Naive thymus-derived CD8-positive, alpha-beta T cell (primary cell): ENCODE measurements around the gene AIG1. TPM values are rescaled to one million over a fixed set of nuclear protein-coding genes. Genes with fewer than 3 reads are reported as not detected.

Experiments
- ATAC-seq, 2 donors: fragments of 150-1000 bp; cut with Tn5 transposase in 1 of 2; sonication (Bioruptor Pico), chemical (Tn5 transposase) in 1 of 2; 1 replicate in 1 of 2; 2 replicates in 1 of 2; pipeline ENCODE4 v1.10.0; 2021; ENCODE audit warnings: mild to moderate bottlenecking in 2 of 2, moderate library complexity in 2 of 2
- POLR2A ChIA-PET: fragments of 350-600 bp; sonication (Branson Sonifier 250); formaldehyde crosslinking; loops from one replicate; lab custom pipeline; 2021; ENCODE audit warnings: antibody characterized with exemption; lab: Charles Lee
- DNase-seq, 10 donors: peaks; one replicate each; pipeline versions ENCODE4 v3.0.0 to v3.0.0-alpha.2; 2020 to 2022
- H3K27ac Mint-ChIP-seq, 10 donors: one replicate each; pipeline ENCODE4 v1.8.0; 2020 to 2022; ENCODE audit warnings: mild to moderate bottlenecking in 10 of 10, mixed read lengths in 10 of 10, moderate library complexity in 4 of 10, inconsistent platforms in 1 of 10
- H3K27me3 Mint-ChIP-seq, 5 donors: one replicate each; pipeline ENCODE4 v1.8.0; 2021 to 2022; ENCODE audit warnings: mixed read lengths in 5 of 5
- H3K36me3 Mint-ChIP-seq, 3 donors: one replicate each; pipeline ENCODE4 v1.8.0; 2020 to 2022; ENCODE audit warnings: mixed read lengths in 3 of 3, mild to moderate bottlenecking in 2 of 3, inconsistent platforms in 1 of 3
- H3K4me1 Mint-ChIP-seq, 4 donors: one replicate each; pipeline ENCODE4 v1.8.0; 2021 to 2022; ENCODE audit warnings: mixed read lengths in 4 of 4
- H3K4me3 Mint-ChIP-seq, 10 donors: one replicate each; pipeline ENCODE4 v1.8.0; 2020 to 2022; ENCODE audit warnings: mild to moderate bottlenecking in 10 of 10, mixed read lengths in 10 of 10, moderate library complexity in 6 of 10, inconsistent platforms in 1 of 10
- H3K9me3 Mint-ChIP-seq, 9 donors: one replicate each; pipeline ENCODE4 v1.8.0; 2020 to 2022; ENCODE audit warnings: mixed read lengths in 9 of 9, mild to moderate bottlenecking in 3 of 9, inconsistent platforms in 1 of 9, moderate library complexity in 1 of 9
- polyA plus RNA-seq, 3 donors: library from polyadenylated mRNA; unstranded; fragments of 300-500 nt; fragmentation: Illumina TruSeq; gene quantifications; one replicate each; pipeline ENCODE4 v1.2.3, GENCODE V29; 2021
- total RNA-seq, 8 experiments: library from RNA in 2 of 8; stranded (reverse) in 2 of 8; gene quantifications; one replicate each; pipeline ENCODE4 v1.2.3 and lab custom pipeline; 2021 to 2026

The AIG1 gene
- total and polyA plus RNA-seq, 5 experiments from 2014 or later = 10.0 to 19.0 (median 14.5) TPM

GRCh38 chr6:143199291-143199690 lies 138.6 kb downstream of the AIG1 start:
- DNase-seq = no peak
- Mint-ChIP-seq H3K36me3 (peaks cover 8 to 29% (median 16%) of the 10 kb centered on the region in 3 donors), H3K4me1 (peaks cover 0 to 2% (median 0%) of the 10 kb centered on the region in 4 donors), H3K9me3 (peaks cover 0 to 10% (median 7%) of the 10 kb centered on the region in 9 donors), H3K27ac (no peak overlapping the region), H3K4me3 (no peak overlapping the region), H3K27me3 (no peaks in the 10 kb centered on the region)
- POLR2A ChIA-PET = no interaction called here
- ATAC-seq = no peak

GRCh38 chr6:143200167-143200770 lies 139.6 kb downstream of the AIG1 start:
- Mint-ChIP-seq H3K4me1 (peaks cover 0 to 2% (median 0%) of the 10 kb centered on the region in 4 donors), H3K4me3 (no peak overlapping the region), H3K9me3 (peaks cover 0 to 10% (median 7%) of the 10 kb centered on the region in 9 donors), H3K27me3 (no peaks in the 10 kb centered on the region), H3K36me3 (peaks cover 8 to 29% (median 16%) of the 10 kb centered on the region in 3 donors), H3K27ac (no peak overlapping the region)
- POLR2A ChIA-PET = no interaction called here
- no peak for DNase-seq
- no peak for ATAC-seq

DNA sequence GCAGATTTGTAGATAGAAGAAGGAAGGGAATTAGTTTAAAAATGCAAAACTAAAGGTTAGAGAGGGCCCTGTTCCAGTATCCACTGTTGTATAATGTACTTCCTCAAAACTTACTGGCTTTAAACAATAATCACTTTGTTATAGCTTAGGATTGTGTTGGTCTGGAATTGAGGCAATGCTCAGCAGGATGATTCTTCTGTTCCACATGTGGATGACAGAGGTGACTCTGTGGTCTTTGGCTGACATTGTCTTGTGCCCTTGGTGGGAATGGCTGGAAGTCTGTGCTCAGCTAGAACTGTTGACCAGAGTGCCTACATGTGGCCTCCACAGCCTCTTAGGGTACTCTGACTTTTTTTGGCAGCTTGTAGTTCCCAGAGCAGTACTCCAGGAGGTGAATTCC lies 143.4 kb downstream of the AIG1 start:
- Mint-ChIP-seq H3K36me3 (peaks cover 5 to 26% (median 16%) of the 10 kb centered on the region in 3 donors), H3K27me3 (no peaks in the 10 kb centered on the region), H3K27ac (no peak overlapping the region), H3K4me3 (no peak overlapping the region), H3K9me3 (peaks cover 0 to 12% (median 7%) of the 10 kb centered on the region in 9 donors), H3K4me1 (no peaks in the 10 kb centered on the region)
- DNase-seq = no peak
- POLR2A ChIA-PET = no interaction called here
- no peak for ATAC-seq

DNA sequence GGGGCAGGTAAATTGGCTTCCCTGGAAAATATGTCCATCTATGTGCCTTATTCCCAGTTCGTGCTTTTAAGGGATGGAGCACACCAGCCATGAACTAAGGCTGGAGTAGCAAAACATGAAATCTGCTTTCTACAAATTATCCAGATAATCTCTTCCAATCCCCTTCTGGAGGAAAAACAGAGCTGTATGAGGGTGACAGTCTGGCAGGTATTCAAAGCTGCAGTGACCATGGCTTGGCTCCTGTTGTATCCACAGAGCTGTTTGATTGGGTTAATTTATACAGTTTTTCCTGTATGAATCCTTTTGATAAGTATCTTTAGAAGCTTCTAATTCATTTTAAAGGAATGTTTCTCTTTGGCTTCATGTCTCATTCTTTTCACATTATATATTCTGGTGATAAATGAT lies 144.4 kb downstream of the AIG1 start:
- Mint-ChIP-seq H3K4me3 (no peak overlapping the region), H3K4me1 (peaks cover 0 to 2% (median 0%) of the 10 kb centered on the region in 4 donors), H3K27me3 (no peaks in the 10 kb centered on the region), H3K9me3 (peaks cover 0 to 23% (median 9%) of the 10 kb centered on the region in 9 donors), H3K27ac (no peak overlapping the region), H3K36me3 (peaks cover 5 to 28% (median 23%) of the 10 kb centered on the region in 3 donors)
- POLR2A ChIA-PET = no interaction called here
- no peak for ATAC-seq
- no peak for DNase-seq

GRCh38 chr6:143205585-143205984 lies 144.9 kb downstream of the AIG1 start:
- POLR2A ChIA-PET = no interaction called here

DNA sequence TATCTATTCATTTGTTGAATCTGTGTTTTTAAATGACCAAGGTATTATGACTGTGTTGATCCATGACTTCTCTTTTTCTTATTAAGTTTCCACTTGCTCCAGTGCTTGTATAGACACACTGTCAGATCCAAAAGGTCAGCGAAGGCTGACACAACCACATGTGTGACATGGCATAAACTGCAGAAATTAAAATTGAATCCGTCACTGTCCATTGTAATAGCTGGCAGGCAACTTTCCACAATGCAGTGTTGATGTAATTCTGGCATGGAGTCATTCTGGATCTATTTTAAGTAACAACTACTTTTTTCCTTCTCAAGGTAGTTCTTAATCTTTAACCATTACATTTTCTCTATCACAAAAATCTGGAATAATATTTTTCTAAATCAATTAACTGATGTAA lies 145.3 kb downstream of the AIG1 start:
- H3K27me3 Mint-ChIP-seq = no peaks in the 10 kb centered on the region
- H3K9me3 Mint-ChIP-seq = peaks cover 0 to 23% (median 9%) of the 10 kb centered on the region in 9 donors
- H3K4me1 Mint-ChIP-seq = peaks cover 0 to 9% (median 4%) of the 10 kb centered on the region in 4 donors
- POLR2A ChIA-PET = no interaction called here
- DNase-seq = no peak
- H3K4me3 Mint-ChIP-seq = no peak overlapping the region
- no peak overlapping the region for H3K27ac Mint-ChIP-seq
- ATAC-seq = no peak
- H3K36me3 Mint-ChIP-seq = peaks cover 5 to 27% (median 23%) of the 10 kb centered on the region in 3 donors

More at GRCh38 chr6:143205585-143205984, 144.9 kb downstream of the AIG1 start:
- Mint-ChIP-seq H3K27ac (no peak overlapping the region), H3K4me3 (no peak overlapping the region), H3K4me1 (peaks cover 0 to 7% (median 3%) of the 10 kb centered on the region in 4 donors), H3K27me3 (no peaks in the 10 kb centered on the region), H3K9me3 (peaks cover 0 to 23% (median 9%) of the 10 kb centered on the region in 9 donors), H3K36me3 (peaks cover 5 to 27% (median 26%) of the 10 kb centered on the region in 3 donors)
- ATAC-seq (no peak), DNase-seq (no peak)

- Mint-ChIP-seq H3K4me1 (peaks cover 0 to 9% (median 4%) of the 10 kb centered on the region in 4 donors), H3K9me3 (peaks cover 0 to 23% (median 9%) of the 10 kb centered on the region in 9 donors), H3K27me3 (no peaks in the 10 kb centered on the region), H3K4me3 (no peak overlapping the region), H3K36me3 (peaks cover 5 to 27% (median 23%) of the 10 kb centered on the region in 3 donors), H3K27ac (no peak overlapping the region)
- POLR2A ChIA-PET = no interaction called here
- no peak for DNase-seq
- ATAC-seq = no peak
Observed at GRCh38 chr6:143206550-143206949, 145.9 kb downstream of the AIG1 start.

- peaks cover 0 to 13% (median 5%) of the 10 kb centered on the region in 9 donors for H3K9me3 Mint-ChIP-seq
- peak overlapping the region in 2 of 10 donors; percentile 12 to 23 for H3K27ac Mint-ChIP-seq
- POLR2A ChIA-PET = no interaction called here
- H3K27me3 Mint-ChIP-seq = no peaks in the 10 kb centered on the region
- peaks cover 1 to 9% (median 4%) of the 10 kb centered on the region in 4 donors for H3K4me1 Mint-ChIP-seq
- peaks cover 0 to 17% (median 4%) of the 10 kb centered on the region in 3 donors for H3K36me3 Mint-ChIP-seq
- DNase-seq = peak in 2 of 10 donors; percentile 10 to 14
- peak in 1 of 2 donors; percentile 65 for ATAC-seq
- no peak overlapping the region for H3K4me3 Mint-ChIP-seq
Observed at GRCh38 chr6:143210420-143210819, 149.7 kb downstream of the AIG1 start.

- peaks cover 1 to 9% (median 4%) of the 10 kb centered on the region in 4 donors for H3K4me1 Mint-ChIP-seq
- no peak overlapping the region for H3K4me3 Mint-ChIP-seq
- peaks cover 0 to 13% (median 5%) of the 10 kb centered on the region in 9 donors for H3K9me3 Mint-ChIP-seq
- H3K27me3 Mint-ChIP-seq = no peaks in the 10 kb centered on the region
- POLR2A ChIA-PET = no interaction called here
- peaks cover 0 to 17% (median 4%) of the 10 kb centered on the region in 3 donors for H3K36me3 Mint-ChIP-seq
- no peak overlapping the region for H3K27ac Mint-ChIP-seq
- ATAC-seq (no peak), DNase-seq (no peak)
Observed at GRCh38 chr6:143213859-143214376, 153.2 kb downstream of the AIG1 start.

DNA sequence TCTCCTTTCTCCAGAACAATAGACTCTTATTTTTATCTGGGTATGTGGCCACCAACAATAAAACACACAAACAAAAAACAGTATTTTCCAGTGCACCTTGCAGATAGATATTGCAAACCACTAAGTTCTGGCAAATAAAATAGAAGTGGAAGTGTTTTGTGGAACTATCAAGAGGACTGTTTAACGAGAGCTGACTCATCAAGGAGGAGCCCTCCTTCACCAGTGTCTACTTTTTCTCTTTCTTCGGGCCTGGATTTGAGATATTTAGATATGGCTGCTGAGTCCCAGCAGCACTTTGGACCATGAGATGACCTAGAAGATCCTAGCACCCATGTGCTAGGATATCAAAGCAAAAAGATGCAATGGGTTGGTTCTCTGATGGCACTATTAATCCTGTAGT lies 154.7 kb downstream of the AIG1 start:
- Mint-ChIP-seq H3K36me3 (peaks cover 0 to 7% (median 2%) of the 10 kb centered on the region in 3 donors), H3K4me3 (no peak overlapping the region), H3K9me3 (peaks cover 0 to 4% (median 0%) of the 10 kb centered on the region in 9 donors), H3K27ac (no peak overlapping the region), H3K4me1 (peaks cover 1 to 4% (median 3%) of the 10 kb centered on the region in 4 donors), H3K27me3 (no peaks in the 10 kb centered on the region)
- DNase-seq (no peak), ATAC-seq (no peak)
- POLR2A ChIA-PET = no interaction called here

DNA sequence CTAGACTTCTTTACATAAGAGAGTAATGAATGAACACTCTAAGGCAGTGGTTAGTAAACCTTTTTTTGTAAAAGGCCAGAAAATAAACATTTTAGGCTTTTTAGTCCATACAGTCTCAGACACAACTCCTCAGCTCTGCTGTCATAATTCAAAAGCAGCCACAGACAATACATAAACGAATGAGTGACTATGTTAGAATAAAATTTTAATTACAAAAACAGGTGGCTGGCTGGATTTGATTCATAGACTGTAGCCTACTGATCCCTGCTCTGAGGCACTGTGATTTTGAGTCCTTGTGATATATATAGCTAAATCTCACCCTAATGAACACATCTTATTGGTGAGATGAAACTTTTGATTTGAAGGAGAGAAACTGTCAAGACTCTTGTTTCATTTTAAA lies 155.1 kb downstream of the AIG1 start:
- DNase-seq (no peak), ATAC-seq (no peak)
- Mint-ChIP-seq H3K36me3 (peaks cover 0 to 6% (median 2%) of the 10 kb centered on the region in 3 donors), H3K9me3 (peaks cover 0 to 4% (median 0%) of the 10 kb centered on the region in 9 donors), H3K4me1 (peaks cover 0 to 1% (median under 1%) of the 10 kb centered on the region in 4 donors), H3K27me3 (no peaks in the 10 kb centered on the region), H3K27ac (no peak overlapping the region), H3K4me3 (no peak overlapping the region)
- POLR2A ChIA-PET = no interaction called here

GRCh38 chr6:143218233-143218632 lies 157.5 kb downstream of the AIG1 start:
- Mint-ChIP-seq H3K27me3 (no peaks in the 10 kb centered on the region), H3K27ac (no peak overlapping the region), H3K4me1 (no peaks in the 10 kb centered on the region), H3K36me3 (peaks cover 0 to 6% (median 2%) of the 10 kb centered on the region in 3 donors), H3K9me3 (peaks cover 0 to 4% (median 0%) of the 10 kb centered on the region in 9 donors), H3K4me3 (no peak overlapping the region)
- POLR2A ChIA-PET = no interaction called here
- DNase-seq (no peak), ATAC-seq (no peak)

DNA sequence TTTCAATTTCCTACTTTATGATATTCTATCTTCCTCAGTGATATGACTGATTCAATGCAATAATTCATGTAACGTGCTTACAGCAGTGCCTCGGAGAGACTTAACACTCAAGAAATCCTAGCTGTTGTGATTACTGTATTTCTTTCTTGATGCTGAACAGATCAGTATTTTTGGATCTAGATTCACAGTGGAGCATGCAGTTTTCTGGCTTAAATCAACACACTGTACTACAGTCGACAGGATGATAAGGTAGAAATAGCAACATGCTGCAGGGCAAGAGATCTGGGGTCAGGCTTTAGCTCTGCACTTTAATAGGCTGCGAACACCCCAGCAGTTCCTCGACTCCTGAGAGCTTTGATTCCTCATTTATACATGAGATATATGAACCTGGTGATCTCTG lies 161.0 kb downstream of the AIG1 start:
- no peaks in the 10 kb centered on the region for H3K4me1 Mint-ChIP-seq
- H3K27ac Mint-ChIP-seq = no peak overlapping the region
- DNase-seq = no peak
- H3K4me3 Mint-ChIP-seq = no peak overlapping the region
- peaks cover 0 to 2% (median 0%) of the 10 kb centered on the region in 3 donors for H3K36me3 Mint-ChIP-seq
- no peaks in the 10 kb centered on the region for H3K9me3 Mint-ChIP-seq
- no peaks in the 10 kb centered on the region for H3K27me3 Mint-ChIP-seq
- no peak for ATAC-seq
- POLR2A ChIA-PET = no interaction called here
